GM18858 (cell line): ENCODE results near the gene ZNF407.

Source experiments
- ATAC-seq: cut with Tn5 transposase; IDR thresholded peaks from one replicate; pipeline ENCODE4 v1.9.1; 2021; ENCODE audit not compliant: unreplicated experiment

Gene ZNF407

DNA sequence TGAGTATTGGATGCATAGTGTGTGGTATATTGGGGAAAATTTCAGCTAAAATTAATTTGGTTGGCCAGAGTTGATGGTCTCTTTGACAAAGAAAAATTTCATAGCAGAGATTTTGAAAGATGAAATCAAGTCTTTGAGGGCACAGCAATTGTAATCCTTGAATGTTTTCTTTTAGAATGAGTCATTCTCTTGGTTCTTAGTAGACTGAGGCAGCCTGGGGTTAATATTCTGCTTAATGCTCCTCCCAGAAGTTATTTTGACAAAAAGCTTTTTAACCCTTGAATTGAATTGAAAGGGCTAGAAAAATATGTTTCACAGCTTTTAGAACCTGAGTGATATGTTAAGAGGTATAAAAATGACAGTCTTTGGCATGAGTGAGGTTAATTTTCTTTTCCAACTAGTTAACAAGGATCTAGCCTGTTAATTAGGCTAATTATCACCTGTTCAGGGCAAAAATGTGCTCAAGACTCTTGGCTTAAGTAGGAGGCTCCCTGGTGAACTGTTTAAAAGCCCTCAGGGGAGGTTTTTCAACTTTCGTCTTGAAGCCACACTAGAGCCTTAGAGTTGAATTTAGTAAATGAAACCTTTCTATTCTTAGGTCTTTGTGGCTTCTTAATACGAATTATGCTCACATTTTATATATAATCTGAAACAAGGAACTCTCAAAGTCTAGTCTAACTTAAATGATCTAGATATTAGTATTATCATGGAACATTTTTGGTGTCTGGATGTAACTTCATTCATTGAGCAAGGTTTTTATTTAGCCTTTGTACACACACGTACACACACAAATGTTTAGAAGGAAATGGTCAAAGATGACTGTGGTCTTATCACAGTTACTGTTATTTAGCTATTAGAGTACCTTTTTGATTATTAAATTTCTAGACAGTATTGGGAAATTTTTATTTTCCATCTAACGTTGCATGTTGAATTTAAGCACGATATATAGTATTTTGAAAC, 272.5 kb downstream of the ZNF407 start:
- ATAC-seq, result peak; percentile 91

DNA sequence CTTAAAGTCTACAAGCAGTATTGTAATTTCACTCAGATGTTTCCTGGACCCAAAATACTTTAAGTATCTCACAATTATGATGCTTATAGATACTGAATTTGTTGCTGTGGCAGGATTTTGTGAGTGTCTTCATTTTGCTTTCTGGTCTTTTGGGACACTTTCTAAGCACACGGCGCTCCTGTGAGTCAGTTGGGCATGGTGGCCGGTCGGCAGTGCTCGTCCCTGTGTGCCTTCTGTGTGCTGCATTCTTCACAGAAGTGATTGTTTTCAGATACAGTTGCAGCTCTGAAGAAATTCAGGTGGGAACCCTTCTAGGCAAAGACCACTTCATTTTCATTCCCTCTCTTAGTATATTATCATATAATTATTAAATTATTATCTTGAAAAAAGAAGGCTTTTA, 273.3 kb downstream of the ZNF407 start:
- ATAC-seq, result no peak

DNA sequence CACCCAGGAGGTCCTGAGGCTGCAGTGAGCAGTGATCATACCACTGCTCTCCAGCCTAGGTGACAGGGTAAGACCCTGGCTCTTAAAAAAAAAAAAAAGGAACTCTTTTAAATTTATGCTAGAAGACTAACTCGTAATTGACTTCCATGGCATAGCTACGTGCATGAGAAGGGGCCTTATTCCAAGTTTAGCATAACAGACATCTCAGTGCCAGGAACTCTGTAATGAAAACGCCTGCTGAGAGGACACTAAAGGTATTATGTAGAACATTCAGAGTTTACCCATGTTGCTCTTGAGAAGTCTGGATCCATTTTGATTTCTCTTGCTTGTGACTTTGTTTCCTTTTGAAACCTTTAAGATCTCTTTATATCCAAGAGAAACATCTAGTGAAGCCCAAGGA, 276.0 kb downstream of the ZNF407 start:
- no peak for ATAC-seq

DNA sequence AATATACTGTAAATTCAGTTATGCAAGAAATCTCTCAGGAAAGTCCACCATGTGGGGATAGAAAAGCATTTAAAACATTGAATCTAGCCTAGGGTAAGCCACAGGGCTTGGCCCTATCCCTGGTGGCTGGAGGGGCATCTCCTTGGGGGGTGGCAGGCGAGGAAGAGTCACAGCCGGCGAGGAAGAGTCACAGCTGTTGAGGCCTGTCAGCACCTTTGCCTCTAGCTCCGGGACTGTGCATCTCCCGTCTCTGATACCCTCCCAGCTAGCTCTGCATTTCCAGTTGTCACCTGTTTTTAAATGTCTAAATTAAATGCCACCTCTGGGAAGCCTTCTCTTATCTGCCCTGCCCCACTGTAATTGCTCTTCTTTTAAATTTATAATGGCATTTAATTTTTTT, 276.7 kb downstream of the ZNF407 start:
- no peak for ATAC-seq

DNA sequence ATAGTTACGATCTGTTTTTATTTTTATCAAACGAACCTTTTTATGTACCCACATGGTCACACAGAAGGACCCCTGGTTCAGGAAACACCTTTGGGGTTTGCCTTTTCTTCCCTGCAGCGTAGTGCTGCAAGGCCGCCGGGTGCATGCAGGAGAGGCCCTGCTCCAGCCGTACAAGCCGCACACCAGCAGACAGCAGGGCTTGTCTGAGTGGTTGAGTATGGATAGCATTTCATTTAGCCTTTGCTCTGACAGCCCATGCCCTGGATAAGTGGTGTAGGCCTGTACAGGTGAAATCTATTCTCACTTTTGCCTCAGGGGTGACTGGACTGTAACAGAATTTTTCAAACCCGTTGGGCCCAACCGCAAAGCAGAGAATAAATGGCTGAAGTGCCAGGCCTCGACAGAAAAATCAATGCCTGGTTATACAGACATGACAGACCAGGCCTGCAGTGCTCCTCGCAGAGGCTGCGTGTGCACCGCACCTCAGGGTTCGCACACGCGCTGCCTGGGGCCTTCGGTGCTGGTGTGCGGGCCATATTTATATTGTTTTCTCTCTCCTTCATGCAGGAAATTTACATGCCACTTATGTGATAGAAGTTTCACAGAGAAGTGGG, 279.1 kb downstream of the ZNF407 start:
- no peak for ATAC-seq

DNA sequence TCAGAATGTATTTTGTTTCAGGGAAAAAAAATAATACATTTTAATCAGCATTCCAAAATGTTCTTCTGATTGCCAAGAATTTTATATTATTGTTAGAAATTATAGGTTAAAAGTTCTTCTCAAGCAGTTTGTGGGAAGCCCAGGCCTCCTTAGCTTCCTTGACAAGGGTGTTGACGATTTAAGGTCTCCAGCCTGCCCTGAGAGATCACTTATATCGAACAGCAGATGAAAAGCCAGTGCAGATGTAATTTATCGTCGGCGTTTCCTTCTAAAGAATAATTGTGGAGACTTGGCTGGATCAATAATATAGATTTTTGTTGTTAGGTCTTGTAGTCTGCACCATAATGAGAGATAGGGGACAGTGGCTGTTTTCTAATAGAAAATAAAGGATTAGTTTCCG, 280.6 kb downstream of the ZNF407 start:
- no peak for ATAC-seq

DNA sequence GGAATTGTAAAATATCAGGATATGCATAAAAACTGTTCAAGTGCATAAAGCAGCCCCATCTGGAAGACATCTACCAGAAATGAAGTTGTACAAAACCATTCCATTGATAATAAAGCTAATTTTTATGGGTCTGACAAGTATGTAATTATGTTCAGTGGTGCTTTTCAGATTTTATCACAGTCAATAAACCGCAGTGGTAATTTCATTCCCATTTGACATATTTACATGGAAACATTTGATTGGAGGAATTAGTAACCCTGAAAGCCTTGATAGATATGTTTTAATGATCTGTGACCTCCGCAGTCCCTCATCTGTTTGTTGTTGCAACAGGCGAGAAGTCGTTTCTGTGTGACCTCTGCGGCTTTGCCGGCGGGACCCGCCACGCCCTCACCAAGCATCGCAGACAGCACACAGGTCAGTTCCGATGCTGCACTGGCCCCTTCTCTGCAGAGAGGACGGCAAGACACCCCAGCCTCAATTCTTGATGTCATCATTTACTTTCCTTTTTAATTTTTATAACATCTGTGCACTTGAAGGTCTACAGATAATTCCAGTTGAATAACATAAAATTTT, 283.1 kb downstream of the ZNF407 start:
- no peak for ATAC-seq

DNA sequence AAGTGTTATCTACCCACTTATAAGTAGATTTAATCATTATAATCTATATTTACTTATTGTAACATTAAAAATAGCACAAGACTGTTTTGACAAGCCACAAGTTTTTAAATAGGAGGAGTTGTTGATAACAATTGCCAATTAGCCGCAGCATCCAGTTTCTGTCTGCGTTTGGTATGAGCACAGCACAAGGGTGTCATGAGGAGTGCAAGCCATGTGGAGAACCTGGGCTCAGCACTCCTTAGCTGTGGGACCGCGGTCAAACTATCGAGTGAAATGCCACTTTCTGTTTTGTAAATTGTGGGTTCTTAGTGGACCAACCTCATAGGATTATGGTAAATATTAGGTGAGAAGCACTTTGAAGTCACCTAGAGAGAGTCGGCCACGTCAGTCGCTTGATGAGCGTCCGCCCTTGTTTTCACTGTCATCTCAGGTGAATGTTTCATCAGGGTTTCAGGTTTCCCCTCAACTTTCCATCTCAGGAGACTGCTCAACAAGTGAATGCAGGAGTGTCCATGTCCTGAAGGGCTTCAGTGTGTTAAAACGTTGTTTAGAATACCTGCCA, 294.5 kb downstream of the ZNF407 start:
- no peak for ATAC-seq

DNA sequence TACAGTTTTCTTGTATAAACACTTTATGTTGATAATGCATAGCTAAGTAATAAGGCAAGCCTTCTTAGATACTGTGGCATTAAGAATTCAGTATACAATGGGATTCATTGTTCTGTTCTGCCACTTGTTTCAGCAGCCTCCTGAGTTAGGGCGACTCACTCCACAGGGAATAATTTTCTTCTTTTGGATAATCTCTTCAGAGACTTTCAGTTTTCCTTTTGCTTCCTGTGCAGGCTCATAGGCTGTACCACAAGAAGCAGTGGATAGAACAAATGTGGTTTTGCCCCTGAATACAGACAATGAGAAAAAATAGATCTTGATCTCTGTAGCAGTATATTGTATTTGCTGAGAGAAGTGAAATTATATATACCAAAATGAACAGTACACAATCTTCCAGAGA, 298.0 kb downstream of the ZNF407 start:
- ATAC-seq, result no peak

DNA sequence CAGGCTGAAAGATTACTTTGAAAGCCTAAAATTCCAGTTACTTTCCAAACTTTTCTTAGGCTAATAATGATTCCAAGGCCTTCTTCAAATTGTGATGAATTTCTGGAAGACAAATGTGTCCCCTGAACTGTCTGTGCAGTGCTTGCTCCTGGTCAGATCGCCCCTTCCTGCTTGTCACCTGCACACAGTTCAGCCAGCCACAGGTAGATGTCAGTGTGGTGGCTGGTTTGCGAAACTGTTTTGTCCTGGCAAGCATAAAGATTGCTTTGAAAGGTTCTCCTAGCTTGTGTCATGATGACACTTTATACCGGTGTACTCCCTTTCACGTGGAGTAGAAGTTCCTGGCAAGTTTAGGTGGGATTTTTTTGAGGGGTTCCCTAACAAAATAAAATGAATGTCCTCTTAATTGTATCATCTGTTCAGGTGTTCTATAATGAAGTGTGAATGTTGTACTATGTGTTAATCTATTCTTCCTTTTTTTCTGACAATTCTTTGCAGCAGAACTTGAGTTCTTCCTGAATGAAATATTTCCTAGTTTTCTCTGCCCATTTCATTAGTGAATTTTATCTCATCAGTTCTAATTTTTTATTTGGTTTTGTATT, 298.8 kb downstream of the ZNF407 start:
- ATAC-seq, result peak; percentile 66

DNA sequence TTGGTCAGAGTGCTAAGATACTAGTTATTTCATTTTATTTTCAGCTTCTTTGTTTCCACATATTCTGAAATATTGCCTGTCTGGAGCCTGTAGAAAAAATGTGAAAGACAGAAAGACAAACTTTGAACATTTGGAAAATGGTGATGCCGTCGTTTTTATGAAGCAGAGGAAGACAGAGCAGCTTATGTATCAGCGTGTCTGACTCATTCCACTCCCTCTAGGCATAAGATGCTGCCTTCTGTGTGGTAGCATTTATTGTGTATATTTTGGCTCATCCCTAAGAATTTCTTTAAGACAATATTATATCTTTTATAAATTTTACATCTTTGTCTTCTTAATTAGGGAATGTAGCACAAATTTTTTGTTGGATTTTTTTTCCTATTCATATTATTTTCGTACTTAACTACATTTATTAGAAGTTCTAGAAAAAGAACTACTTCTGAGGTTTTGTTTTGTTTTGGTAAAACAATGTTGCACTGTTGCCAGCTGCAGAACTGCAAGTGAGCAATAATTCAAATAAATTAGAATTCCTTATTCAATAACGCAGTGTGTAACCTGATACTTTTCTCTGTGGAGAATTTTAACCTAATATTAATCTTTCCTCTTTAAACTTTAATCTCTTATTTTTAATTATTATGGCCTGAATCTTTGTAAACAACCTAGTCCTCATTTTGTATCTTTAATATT, 300.4 kb downstream of the ZNF407 start:
- no peak for ATAC-seq

DNA sequence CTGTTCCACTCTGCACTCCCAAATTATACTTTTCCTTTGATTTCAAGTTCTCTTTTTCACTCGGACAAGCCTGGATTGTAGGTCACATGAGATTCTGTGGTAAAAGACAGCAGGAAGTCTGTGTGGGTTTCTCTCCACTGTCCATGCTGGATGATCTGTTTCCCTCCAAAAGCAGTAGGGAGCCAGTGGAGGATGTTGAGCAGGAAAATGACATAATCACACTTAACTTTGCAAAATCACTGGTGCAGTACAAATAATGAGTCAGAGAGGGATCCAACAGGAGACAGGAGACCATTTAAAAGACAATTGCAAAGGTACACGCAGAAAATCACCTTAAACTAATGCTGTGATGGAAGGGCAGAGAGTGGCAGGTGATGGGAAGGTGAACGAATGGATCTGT, 301.3 kb downstream of the ZNF407 start:
- no peak for ATAC-seq

DNA sequence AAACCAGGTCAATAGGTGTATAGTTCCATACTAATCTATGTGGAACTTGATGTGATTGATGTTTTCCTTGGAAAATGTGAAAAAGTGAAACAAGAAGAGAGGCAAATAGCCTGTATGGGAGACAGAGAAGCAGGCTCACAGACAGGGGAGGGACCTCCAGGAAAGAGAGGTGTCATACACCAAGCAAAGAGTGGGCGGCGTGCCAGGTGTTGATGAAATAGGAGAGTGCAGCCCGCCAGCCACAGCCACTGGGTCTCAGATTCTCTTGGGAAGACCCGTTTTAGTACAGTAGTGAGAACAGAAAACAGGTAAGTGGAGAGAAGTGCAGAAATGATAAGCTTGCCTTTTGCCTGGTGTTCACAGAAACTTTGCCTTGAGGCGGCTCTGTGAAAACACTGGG, 301.9 kb downstream of the ZNF407 start:
- no peak for ATAC-seq

DNA sequence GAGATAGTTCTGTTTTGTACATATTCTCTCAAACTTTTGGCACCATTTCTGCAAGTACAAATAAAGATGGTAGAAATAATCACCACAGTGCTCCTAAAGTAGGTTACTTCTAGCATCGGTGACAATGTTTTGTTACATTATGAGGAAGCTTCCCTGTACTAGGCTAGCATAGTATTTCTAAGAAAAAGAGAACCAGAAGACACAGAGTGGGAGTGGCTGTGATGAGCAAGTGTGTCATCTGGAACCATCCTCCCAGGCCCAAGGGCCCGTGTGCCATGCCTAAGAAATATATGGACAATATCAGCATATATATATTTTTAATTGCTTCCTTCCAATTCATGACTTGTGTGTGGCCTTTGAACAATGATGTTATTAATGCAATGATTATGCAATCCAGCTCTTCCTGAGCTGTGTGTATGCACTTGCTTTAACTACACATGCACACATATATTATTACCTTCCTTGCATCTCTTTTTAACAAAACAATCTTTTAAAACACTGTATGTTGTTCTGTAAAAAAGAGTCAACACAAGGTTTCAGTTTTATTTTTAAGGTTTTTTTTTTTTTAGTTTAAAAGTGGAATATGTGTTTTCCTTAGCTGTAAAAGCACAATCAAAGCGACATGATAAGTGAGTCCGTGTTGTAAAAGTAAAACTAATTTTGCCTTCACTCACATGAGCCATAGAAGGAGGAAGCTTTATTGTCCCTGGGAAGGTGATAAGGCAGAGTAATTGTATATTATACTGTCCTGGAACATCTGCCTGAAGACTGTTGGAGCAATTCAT, 303.9 kb downstream of the ZNF407 start:
- ATAC-seq, result no peak

DNA sequence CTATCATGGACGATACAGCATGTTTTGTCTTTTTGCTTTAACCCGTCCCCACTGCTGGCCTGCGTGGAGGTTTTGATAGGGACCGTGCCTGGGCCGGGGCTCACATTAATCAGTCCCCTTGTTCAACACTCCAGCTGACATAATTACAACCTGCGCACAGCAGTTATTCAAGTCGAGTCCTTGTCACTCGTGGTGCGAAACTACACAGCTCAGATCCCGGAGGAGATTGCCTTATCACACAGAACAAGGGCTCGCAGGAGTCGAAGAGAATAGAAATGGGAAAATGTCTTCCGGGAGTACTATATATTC, 304.4 kb downstream of the ZNF407 start:
- no peak for ATAC-seq

DNA sequence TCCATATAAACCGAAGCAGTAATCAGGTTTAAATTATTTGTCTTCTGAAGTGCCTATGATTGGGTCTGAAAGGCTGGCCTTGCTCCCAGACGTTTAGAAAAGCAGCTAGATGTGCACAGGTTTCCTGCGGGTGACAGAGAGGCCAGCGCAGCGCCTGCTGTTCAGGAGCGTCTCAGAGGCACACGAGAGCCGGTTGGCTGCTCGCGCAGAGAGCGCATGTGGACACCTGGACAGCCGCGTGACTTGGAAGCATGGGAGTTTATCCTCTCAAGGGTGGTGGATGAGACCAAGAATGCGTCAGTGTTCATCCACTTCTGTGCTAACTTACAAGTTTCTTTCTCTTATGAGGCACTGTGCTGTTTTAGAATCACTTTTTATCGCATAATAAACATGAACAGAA, 307.6 kb downstream of the ZNF407 start:
- no peak for ATAC-seq

DNA sequence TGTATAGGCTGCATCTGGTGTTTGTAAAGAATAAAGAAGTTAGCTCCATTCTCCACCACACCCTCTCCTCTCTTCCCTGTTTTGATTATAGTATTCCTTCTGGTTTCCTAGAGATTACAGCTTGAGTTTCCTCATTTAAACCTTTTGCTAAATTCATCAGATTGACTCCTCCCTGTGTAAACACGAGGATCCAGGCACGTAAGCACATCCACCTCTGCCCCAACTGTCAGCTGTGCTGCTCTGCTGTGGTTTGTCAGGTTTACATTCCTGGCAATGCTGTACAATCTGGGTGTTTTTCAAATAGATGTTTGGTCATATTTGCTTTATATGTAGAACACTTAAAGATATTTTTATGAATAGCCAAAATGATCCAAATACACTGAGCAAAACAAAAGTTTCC, 308.5 kb downstream of the ZNF407 start:
- ATAC-seq, result no peak

DNA sequence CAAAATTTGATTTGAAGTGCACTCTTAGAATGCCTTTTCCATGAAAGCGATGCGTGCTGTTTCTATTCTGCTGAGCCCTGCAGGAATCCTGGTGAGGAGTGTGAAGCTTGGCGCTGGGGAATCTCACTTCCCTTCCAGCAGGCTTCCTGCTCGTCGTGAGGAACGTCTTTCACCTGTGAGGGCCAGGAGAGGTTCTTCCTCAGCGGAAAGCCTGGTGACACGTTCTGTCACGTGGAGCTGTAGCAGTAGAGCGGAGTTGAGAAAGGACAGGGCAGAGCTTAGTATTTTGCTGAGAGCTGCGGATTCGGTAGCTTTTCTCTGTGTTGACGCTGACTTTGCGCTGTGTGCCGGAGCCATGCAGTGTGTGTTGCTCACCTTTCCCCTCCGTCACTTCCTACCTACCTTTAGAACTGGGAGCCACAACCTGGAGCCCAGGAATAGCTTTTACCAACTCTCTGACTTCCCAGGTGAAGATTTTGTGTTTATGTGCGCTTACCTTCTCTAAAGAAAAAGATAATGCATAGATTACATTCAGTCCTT, 316.5 kb downstream of the ZNF407 start:
- no peak for ATAC-seq

DNA sequence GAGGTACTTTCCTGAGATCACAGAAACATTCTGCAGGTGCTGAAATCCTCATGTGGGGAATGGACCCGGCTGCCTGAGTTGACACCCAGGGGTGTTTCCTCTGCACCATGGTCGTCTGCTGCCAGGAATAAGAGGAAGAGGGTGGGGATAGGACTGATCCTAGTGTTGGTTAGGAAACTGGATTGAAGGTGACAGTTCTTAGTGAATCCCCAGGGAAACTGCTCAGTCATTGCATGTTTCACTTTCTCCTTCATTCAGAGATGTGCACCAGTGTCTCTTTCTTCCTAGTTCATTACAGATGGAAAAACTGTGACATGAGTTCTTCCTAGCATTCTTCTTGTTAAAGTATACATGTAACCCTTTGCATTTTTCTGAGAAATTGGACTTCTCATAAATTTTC, 317.0 kb downstream of the ZNF407 start:
- no peak for ATAC-seq

DNA sequence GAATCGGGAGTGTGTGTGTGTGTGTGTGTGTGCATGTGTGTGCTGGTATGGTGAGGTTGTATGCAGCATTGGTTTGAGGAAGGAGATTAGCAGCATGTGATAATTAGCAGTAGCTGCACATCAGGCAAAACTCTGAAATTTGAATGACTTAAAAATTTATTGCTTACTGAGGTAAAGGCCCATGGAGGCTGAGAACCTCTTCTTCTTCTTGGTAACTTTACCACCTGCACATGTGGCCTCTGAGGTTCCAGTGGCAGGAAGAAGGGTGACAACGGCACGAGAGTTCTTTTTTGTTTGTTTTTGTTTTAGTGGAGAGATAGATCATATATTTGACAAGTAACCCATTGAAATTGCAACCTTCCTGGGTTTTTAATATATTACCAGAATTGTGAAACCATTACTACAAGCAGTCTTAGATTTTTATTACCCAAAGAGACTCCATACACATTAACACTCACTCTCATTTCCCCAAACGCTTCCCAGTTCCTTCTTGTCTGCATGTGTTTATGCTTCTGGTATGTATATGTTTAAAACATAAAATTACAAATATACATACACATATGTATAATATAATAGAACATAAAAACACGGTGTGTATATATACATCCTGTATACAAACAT, 319.2 kb downstream of the ZNF407 start:
- no peak for ATAC-seq
